HG03159 (cell line): ENCODE results near the gene GUCY2C.
A peak's percentile ranks its signal among the peaks of the same experiment; 100 is the strongest.
"Not testable (repeated sequence)": the region's sequence is repeated elsewhere in the genome, so short reads cannot be mapped to it uniquely, and the experiment has no call there.

Experiments used
- ATAC-seq: cut with Tn5 transposase; IDR thresholded peaks from one replicate; pipeline ENCODE4 v1.9.1; 2021; ENCODE audit warnings: mild to moderate bottlenecking, moderate library complexity; ENCODE audit not compliant: unreplicated experiment

Gene GUCY2C

GRCh38 chr12:14696265-14696741, at the start of gene GUCY2C:
TSS of gene GUCY2C (minus strand) at chr12:14696599. CDS start at chr12:14696448, 151 bp downstream.
- no peak for ATAC-seq

- no peak for ATAC-seq
Observed at GRCh38 chr12:14743061-14743460, 46.7 kb upstream of the GUCY2C start.

- no peak for ATAC-seq
Observed at GRCh38 chr12:14741942-14742341, 45.5 kb upstream of the GUCY2C start.

- no peak for ATAC-seq
Observed at GRCh38 chr12:14741153-14741552, 44.8 kb upstream of the GUCY2C start.

GRCh38 chr12:14736441-14736840, 40.0 kb upstream of the GUCY2C start:
- not testable (repeated sequence) for ATAC-seq

- ATAC-seq = no peak
Observed at GRCh38 chr12:14731821-14732220, 35.4 kb upstream of the GUCY2C start.

- ATAC-seq = no peak
Observed at GRCh38 chr12:14729586-14729985, 33.2 kb upstream of the GUCY2C start.

GRCh38 chr12:14723763-14724162, 27.4 kb upstream of the GUCY2C start:
- ATAC-seq = peak; percentile 57

- no peak for ATAC-seq
Observed at GRCh38 chr12:14716848-14717444, 20.5 kb upstream of the GUCY2C start.

- no peak for ATAC-seq
Observed at GRCh38 chr12:14714437-14714836, 18.0 kb upstream of the GUCY2C start.

- no peak for ATAC-seq
Observed at GRCh38 chr12:14710632-14711320, 14.4 kb upstream of the GUCY2C start.

GRCh38 chr12:14701809-14702568, 5.6 kb upstream of the GUCY2C start:
- ATAC-seq = no peak

GRCh38 chr12:14700935-14701334, 4.5 kb upstream of the GUCY2C start:
- ATAC-seq = no peak

- ATAC-seq = no peak
Observed at GRCh38 chr12:14699923-14700322, 3.5 kb upstream of the GUCY2C start.

- no peak for ATAC-seq
Observed at GRCh38 chr12:14698555-14698954, 2.2 kb upstream of the GUCY2C start.

GRCh38 chr12:14695715-14696141, 671 bp downstream of the GUCY2C start:
- no peak for ATAC-seq

- ATAC-seq = no peak
Observed at GRCh38 chr12:14694970-14695369, 1.4 kb downstream of the GUCY2C start.

GRCh38 chr12:14694145-14694714, 2.2 kb downstream of the GUCY2C start:
- ATAC-seq = no peak

- no peak for ATAC-seq
Observed at GRCh38 chr12:14693116-14693515, 3.3 kb downstream of the GUCY2C start.

- no peak for ATAC-seq
Observed at GRCh38 chr12:14691560-14691959, 4.8 kb downstream of the GUCY2C start.

- ATAC-seq = no peak
Observed at GRCh38 chr12:14689996-14690395, 6.4 kb downstream of the GUCY2C start.
